OCI-LY1 (cell line): ENCODE results near the gene FOXJ3.

Experiments
- H2AFZ ChIP-seq: fragments of 200-600 bp; sonication (generic), shearing (Covaris generic); 2 replicates; pipeline ENCODE4 v1.6.0; 2014; ENCODE audit warnings: antibody characterized with exemption, mild to moderate bottlenecking, low read length
- H3F3A ChIP-seq: fragments of 200-600 bp; sonication (generic), shearing (Covaris generic); 2 replicates; pipeline ENCODE4 v1.6.0; 2014; ENCODE audit warnings: mild to moderate bottlenecking, antibody characterized with exemption, low read length, moderate library complexity; ENCODE audit not compliant: insufficient read depth
- H3K27ac ChIP-seq: fragments of 200-600 bp; sonication (generic); 2 replicates; pipeline ENCODE4 v1.5.1; 2014; ENCODE audit warnings: low read length, mixed run types, mild to moderate bottlenecking, low read depth; ENCODE audit not compliant: poor library complexity, severe bottlenecking
- H3K27me3 ChIP-seq: fragments of 200-600 bp; sonication (generic); 2 replicates; pipeline ENCODE4 v1.6.0; 2014; ENCODE audit warnings: antibody characterized with exemption, mild to moderate bottlenecking, low read length, moderate library complexity; ENCODE audit not compliant: insufficient read depth
- H3K36me3 ChIP-seq: fragments of 200-600 bp; sonication (generic); 2 replicates; pipeline ENCODE4 v1.6.1; 2014; ENCODE audit warnings: mild to moderate bottlenecking, antibody characterized with exemption, low read length, moderate library complexity, mixed read lengths; ENCODE audit not compliant: insufficient read depth
- H3K4me1 ChIP-seq: fragments of 200-600 bp; sonication (generic); 2 replicates; pipeline ENCODE4 v1.5.1; 2014; ENCODE audit warnings: mild to moderate bottlenecking, low read length, moderate library complexity; ENCODE audit not compliant: insufficient read depth, severe bottlenecking
- H3K4me2 ChIP-seq: fragments of 200-600 bp; sonication (generic), shearing (Covaris generic); 2 replicates; pipeline ENCODE4 v1.6.1; 2014; ENCODE audit warnings: low read length
- H3K4me3 ChIP-seq: fragments of 200-600 bp; sonication (generic); 2 replicates; pipeline ENCODE4 v1.5.1; 2014; ENCODE audit warnings: low read length, low read depth, mild to moderate bottlenecking, mixed read lengths; ENCODE audit not compliant: poor library complexity, severe bottlenecking
- H3K79me2 ChIP-seq: fragments of 200-600 bp; shearing (Covaris generic); 2 replicates; pipeline ENCODE4 v1.6.1; 2016; ENCODE audit warnings: mixed run types, low read length, mixed read lengths; ENCODE audit not compliant: insufficient read depth
- H3K9ac ChIP-seq: fragments of 200-600 bp; sonication (generic), shearing (Covaris generic); 2 replicates; pipeline ENCODE4 v1.6.1; 2014; ENCODE audit warnings: mild to moderate bottlenecking, low read length, mixed read lengths
- H3K9me2 ChIP-seq: fragments of 200-600 bp; sonication (generic), shearing (Covaris generic); 2 replicates; pipeline ENCODE4 v1.6.1; 2014; ENCODE audit warnings: low read depth, mild to moderate bottlenecking, low read length, mixed read lengths
- H3K9me3 ChIP-seq: fragments of 200-600 bp; shearing (Covaris generic); 2 replicates; pipeline ENCODE4 v1.6.1; 2014; ENCODE audit warnings: low read length, mixed read lengths
- H4K20me1 ChIP-seq: fragments of 200-600 bp; sonication (generic), shearing (Covaris generic); 2 replicates; pipeline ENCODE4 v1.6.0; 2016; ENCODE audit warnings: mild to moderate bottlenecking, low read length; ENCODE audit not compliant: insufficient read depth
- EZH2 ChIP-seq: fragments of 200-600 bp; sonication (generic), shearing (Covaris generic); IDR thresholded peaks from 2 replicates; pipeline ENCODE4 v1.8.0; 2017; ENCODE audit warnings: borderline replicate concordance, mixed run types, mild to moderate bottlenecking, antibody characterized with exemption, low read length, moderate library complexity, mixed read lengths
- TF ChIP-seq, protein P1 (sequence below): fragments of 200-600 bp; sonication (generic), shearing (Covaris generic); IDR thresholded peaks from 2 replicates; pipeline ENCODE4 v1.5.1; 2017; ENCODE audit warnings: mild to moderate bottlenecking, antibody characterized with exemption, low read length, moderate library complexity, mixed read lengths

The FOXJ3 gene

DNA sequence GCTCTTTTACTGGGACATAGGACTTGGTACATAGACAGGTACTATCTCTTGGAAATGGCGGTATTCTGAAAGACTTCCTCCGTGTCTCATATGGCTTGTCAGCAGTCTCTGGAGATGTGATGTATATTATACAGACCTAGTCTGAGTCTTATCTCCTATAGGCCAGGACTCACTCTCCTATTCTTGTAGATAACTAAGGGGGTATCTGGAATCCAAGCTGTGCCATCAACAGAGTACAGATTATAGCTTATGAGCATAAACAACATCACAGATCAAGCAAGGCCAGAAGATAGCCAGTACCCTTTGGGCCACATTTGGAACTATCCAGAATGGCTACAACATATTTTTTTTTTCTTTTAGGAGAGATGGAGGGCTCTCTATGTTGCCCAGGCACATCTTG is 29.5 kb upstream of the FOXJ3 start:
- TF ChIP-seq, protein P1, sequence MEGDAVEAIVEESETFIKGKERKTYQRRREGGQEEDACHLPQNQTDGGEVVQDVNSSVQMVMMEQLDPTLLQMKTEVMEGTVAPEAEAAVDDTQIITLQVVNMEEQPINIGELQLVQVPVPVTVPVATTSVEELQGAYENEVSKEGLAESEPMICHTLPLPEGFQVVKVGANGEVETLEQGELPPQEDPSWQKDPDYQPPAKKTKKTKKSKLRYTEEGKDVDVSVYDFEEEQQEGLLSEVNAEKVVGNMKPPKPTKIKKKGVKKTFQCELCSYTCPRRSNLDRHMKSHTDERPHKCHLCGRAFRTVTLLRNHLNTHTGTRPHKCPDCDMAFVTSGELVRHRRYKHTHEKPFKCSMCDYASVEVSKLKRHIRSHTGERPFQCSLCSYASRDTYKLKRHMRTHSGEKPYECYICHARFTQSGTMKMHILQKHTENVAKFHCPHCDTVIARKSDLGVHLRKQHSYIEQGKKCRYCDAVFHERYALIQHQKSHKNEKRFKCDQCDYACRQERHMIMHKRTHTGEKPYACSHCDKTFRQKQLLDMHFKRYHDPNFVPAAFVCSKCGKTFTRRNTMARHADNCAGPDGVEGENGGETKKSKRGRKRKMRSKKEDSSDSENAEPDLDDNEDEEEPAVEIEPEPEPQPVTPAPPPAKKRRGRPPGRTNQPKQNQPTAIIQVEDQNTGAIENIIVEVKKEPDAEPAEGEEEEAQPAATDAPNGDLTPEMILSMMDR, result no peak
- no peak for TF ChIP-seq EZH2
- H3K27me3 ChIP-seq, result peaks cover 3% of the 10 kb centered on the region; the same call in 1 of the 2 replicates
- no peaks in the 10 kb centered on the region for H3K9me3 ChIP-seq
- no peaks in the 10 kb centered on the region for H3K9me2 ChIP-seq
- H3K27ac ChIP-seq, result no peak overlapping the region
- H3K79me2 ChIP-seq, result no peaks in the 10 kb centered on the region
- H3F3A ChIP-seq, result no peaks in the 10 kb centered on the region
- no peak overlapping the region for H3K4me2 ChIP-seq
- H3K4me3 ChIP-seq, result no peak overlapping the region
- no peak overlapping the region for H2AFZ ChIP-seq
- H3K36me3 ChIP-seq, result no peaks in the 10 kb centered on the region
- H3K9ac ChIP-seq, result no peak overlapping the region
- H4K20me1 ChIP-seq, result no peaks in the 10 kb centered on the region
- H3K4me1 ChIP-seq, result no peaks in the 10 kb centered on the region

DNA sequence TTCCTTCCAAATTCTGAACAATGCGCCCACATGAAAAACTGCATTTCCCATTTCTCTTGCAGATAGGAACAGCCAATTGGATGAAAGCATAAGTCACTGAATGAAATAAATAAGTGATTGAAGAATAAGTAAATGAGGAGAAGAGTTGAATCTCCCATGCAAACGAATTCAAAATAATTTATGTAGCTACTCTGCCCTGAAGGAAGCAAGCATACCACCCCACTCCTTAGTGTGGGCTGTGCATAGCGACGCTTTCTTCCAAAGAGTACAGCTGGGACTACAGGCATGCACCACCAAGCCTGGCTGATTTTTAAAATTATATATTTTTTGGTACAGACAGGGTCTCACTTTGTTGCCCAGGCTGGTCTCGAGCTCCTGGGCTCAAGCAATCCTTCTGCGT is 29.1 kb upstream of the FOXJ3 start:
- Histone ChIP-seq H3K27ac (no peak overlapping the region), H3K36me3 (no peaks in the 10 kb centered on the region), H3F3A (no peaks in the 10 kb centered on the region), H3K9ac (no peak overlapping the region), H2AFZ (no peak overlapping the region), H3K4me1 (no peaks in the 10 kb centered on the region), H3K4me3 (no peak overlapping the region), H3K79me2 (no peaks in the 10 kb centered on the region), H3K27me3 (peaks cover 3% of the 10 kb centered on the region; the same call in 1 of the 2 replicates), H4K20me1 (no peaks in the 10 kb centered on the region), H3K4me2 (no peak overlapping the region), H3K9me3 (no peaks in the 10 kb centered on the region), H3K9me2 (no peaks in the 10 kb centered on the region)
- TF ChIP-seq EZH2, result no peak
- TF ChIP-seq, protein P1, result no peak

DNA sequence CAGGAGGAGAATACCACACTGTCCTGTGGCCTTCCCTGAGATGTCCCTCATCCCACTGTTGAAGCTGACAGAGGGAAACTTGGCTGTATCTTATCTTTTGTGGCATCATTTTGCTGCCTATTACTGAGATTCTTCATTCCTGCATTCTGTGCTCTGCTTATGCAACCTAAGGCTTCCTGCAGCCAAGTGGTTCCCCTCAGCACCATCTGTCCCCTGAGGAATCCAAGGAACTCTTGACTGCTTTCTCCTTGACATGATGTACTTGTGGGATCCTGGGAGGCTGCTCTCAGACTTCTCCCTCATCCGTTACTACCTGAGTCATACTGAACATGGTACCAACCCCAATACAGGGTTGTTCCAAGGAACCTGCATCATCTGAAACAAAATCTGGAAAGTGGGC is 24.4 kb upstream of the FOXJ3 start:
- Histone ChIP-seq H3K4me3 (no peak overlapping the region), H3K4me2 (no peak overlapping the region), H3K27me3 (peaks cover 3% of the 10 kb centered on the region; the same call in 1 of the 2 replicates), H3K27ac (no peak overlapping the region), H3K4me1 (no peaks in the 10 kb centered on the region), H3K36me3 (no peaks in the 10 kb centered on the region), H2AFZ (no peak overlapping the region), H3K9me2 (no peaks in the 10 kb centered on the region), H3F3A (no peaks in the 10 kb centered on the region), H3K9ac (no peak overlapping the region), H3K79me2 (no peaks in the 10 kb centered on the region), H4K20me1 (no peaks in the 10 kb centered on the region), H3K9me3 (no peaks in the 10 kb centered on the region)
- TF ChIP-seq, protein P1, result no peak
- no peak for TF ChIP-seq EZH2
